Stomach (tissue), 4 donors: ENCODE data around the gene SMURF1.

Experiments used
- POLR2A ChIP-seq, 4 donors: fragments of 450-650 bp; IDR thresholded peaks; one replicate each; pipeline ENCODE4 v1.6.1; 2016; ENCODE audit warnings: antibody characterized with exemption in 4 of 4, control low read depth in 2 of 4, mild to moderate bottlenecking in 1 of 4, moderate library complexity in 1 of 4
- POLR2AphosphoS5 ChIP-seq, 3 donors: sonication (generic); formaldehyde crosslinking; IDR thresholded peaks; one replicate each; pipeline ENCODE4 v1.6.1; 2016; ENCODE audit warnings: antibody characterized with exemption in 3 of 3

DNA sequence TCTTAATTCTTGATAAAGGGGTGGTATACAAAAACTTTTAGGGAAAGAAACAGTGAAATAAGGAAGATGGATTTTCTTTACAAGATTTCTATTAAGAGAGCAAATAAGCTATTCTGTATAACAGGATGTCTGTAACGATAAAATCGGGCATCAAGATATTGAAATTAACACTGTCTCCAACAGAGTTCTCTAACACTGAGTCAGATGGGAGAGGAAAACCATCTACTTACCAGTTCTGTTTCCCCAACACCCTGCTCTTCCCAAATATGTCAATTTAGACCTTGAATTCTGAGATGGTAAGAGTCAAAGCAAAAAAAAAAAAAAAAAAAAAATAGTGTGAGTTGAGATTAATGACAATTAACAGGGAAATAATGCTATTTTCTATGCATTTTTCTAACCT lies 23.0 kb downstream of the SMURF1 start:
- TF ChIP-seq POLR2A (IDR thresholded peaks at IDR 0.05) (no peak), POLR2AphosphoS5 (IDR thresholded peaks at IDR 0.05) (no peak)
